ENCODE results near the gene KIF3A. TPM values are rescaled to one million over a fixed set of nuclear protein-coding genes. Genes with fewer than 3 reads are reported as not detected.

KIF3A gene
- total and polyA plus RNA-seq, 2 of the 8 experiments (the other 6 are each of a cell fraction or from before 2014, with no cell fraction given), result 3.1 to 13.1 TPM

- no peak for DNase-seq (ENCODE audit: low read depth in 1 of 2, low spot score in 2 of 2)
- Histone ChIP-seq H3K4me2 (ENCODE audit: insufficient read depth in 1 of 2, low read depth in 2 of 2, low read length in 2 of 2) (no peak overlapping the region), H2AK5ac (ENCODE audit: low read depth, low read length) (no peak overlapping the region), H3K56ac (replicated peaks; ENCODE audit: insufficient read length, low read depth, low read length) (no peak overlapping the region), H3K4me3 (ENCODE audit: extremely low read depth in 1 of 4, insufficient read depth in 2 of 4, low read depth in 3 of 4, low read length in 4 of 4) (no peak overlapping the region), H2BK15ac (ENCODE audit: low read length) (no peak overlapping the region), H2AFZ (ENCODE audit: low read length) (no peak overlapping the region), H2BK120ac (replicated peaks; ENCODE audit: low read depth, low read length) (no peak overlapping the region), H2BK5ac (ENCODE audit: low read depth, low read length) (no peak overlapping the region), H3K18ac (ENCODE audit: extremely low read depth, low read length) (no peak overlapping the region), H4K91ac (replicated peaks; ENCODE audit: insufficient read length, low read length) (no peak overlapping the region), H3K9ac (replicated peaks in 1 of 4; ENCODE audit: extremely low read depth in 1 of 4, low read depth in 3 of 4, low read length in 3 of 4) (no peak overlapping the region), H3K27me3 (replicated peaks in 1 of 4; ENCODE audit: control insufficient read depth in 3 of 4, extremely low read depth in 1 of 4, insufficient read depth in 3 of 4, low read length in 3 of 4) (no peaks in the 10 kb centered on the region), H3K36me3 (ENCODE audit: control insufficient read depth in 2 of 4, insufficient read depth in 4 of 4, low read length in 3 of 4) (peaks cover 0 to 3% (median 0%) of the 10 kb centered on the region in 4 experiments; a peak in 3 of 8 replicates), H3K23me2 (ENCODE audit: low read depth, low read length) (no peaks in the 10 kb centered on the region), H3K4ac (replicated peaks; ENCODE audit: insufficient read length, low read depth, low read length) (no peak overlapping the region), H3K79me2 (ENCODE audit: control insufficient read depth in 1 of 2, insufficient read depth in 2 of 2, low read length in 2 of 2) (no peaks in the 10 kb centered on the region), H3K9me3 (ENCODE audit: insufficient read depth in 2 of 2, low read depth in 1 of 2, low read length in 1 of 2) (no peaks in the 10 kb centered on the region), H4K8ac (ENCODE audit: extremely low read depth, insufficient read depth, low read length) (no peak overlapping the region), H2BK12ac (ENCODE audit: low read depth, low read length) (no peak overlapping the region), H2BK20ac (ENCODE audit: low read length) (no peak overlapping the region), H4K20me1 (replicated peaks in 1 of 2; ENCODE audit: control insufficient read depth in 1 of 2, insufficient read depth in 2 of 2, low read length in 2 of 2) (peaks cover 0 to 10% of the 10 kb centered on the region in 2 experiments), H3K79me1 (ENCODE audit: low read depth, low read length) (peaks cover 2% of the 10 kb centered on the region; the same call in 1 of the 2 replicates), H3K27ac (ENCODE audit: low read depth, low read length) (no peak overlapping the region), H3K23ac (ENCODE audit: insufficient read length) (no peak overlapping the region), H4K5ac (ENCODE audit: insufficient read length, low read depth, low read length) (no peak overlapping the region), H3K4me1 (replicated peaks in 1 of 4; ENCODE audit: control insufficient read depth in 3 of 4, insufficient read depth in 4 of 4, low read length in 3 of 4) (no peaks in the 10 kb centered on the region), H3K14ac (ENCODE audit: insufficient read length) (no peak overlapping the region)
- CTCF ChIA-PET (ENCODE audit: partially characterized antibody), result interaction anchor here (0.9 to 8.0 kb wide), 6 partner anchors 8 to 66 kb away, joined by 3 to 60 read pairs (median 6); partner anchors contain the start of genes CCNI2 and SEPTIN8
- no peak for FAIRE-seq
- POLR2A ChIA-PET (ENCODE audit: partially characterized antibody), result interaction anchor here (0.8 to 1.2 kb wide), 2 partner anchors 8 to 26 kb away, joined by 3 read pairs; no protein-coding TSS in a partner anchor
- WGBS, 2 experiments (ENCODE audit: extremely low coverage in 1 of 2, insufficient coverage in 1 of 2, insufficient read length in 1 of 2, insufficient replicate concordance in 2 of 2, low coverage in 1 of 2, low lambda C conversion rate in 2 of 2, missing lambda C conversion rate in 1 of 2), result 91% methylated on average over 17 of the region's 17 CpGs; no CpG with 5 or more reads in 1 of the 2 experiments
- TF ChIP-seq EZH2 (IDR thresholded peaks at IDR 0.05; ENCODE audit: low read depth, low read length, severe bottlenecking) (no peak), KDM4A (IDR thresholded peaks at IDR 0.05; ENCODE audit: low read depth, low read length, severe bottlenecking) (no peak), EGR1 (IDR thresholded peaks at IDR 0.05; ENCODE audit: borderline replicate concordance, low read depth, low read length) (no peak), TAF7 (optimal IDR thresholded peaks at IDR 0.05; ENCODE audit: borderline replicate concordance, low read depth, low read length) (no peak), TAF1 (IDR thresholded peaks at IDR 0.05; ENCODE audit: low read depth, low read length) (no peak), KDM1A (IDR thresholded peaks at IDR 0.05; ENCODE audit: borderline replicate concordance, low read length) (no peak), GABPA (IDR thresholded peaks at IDR 0.05; ENCODE audit: borderline replicate concordance, insufficient read depth, low read length) (no peak), SP1 (IDR thresholded peaks at IDR 0.05; ENCODE audit: low read depth, low read length) (no peak), SUZ12 (IDR thresholded peaks at IDR 0.05; ENCODE audit: low read length) (no peak)
- TF ChIP-seq, protein P1, sequence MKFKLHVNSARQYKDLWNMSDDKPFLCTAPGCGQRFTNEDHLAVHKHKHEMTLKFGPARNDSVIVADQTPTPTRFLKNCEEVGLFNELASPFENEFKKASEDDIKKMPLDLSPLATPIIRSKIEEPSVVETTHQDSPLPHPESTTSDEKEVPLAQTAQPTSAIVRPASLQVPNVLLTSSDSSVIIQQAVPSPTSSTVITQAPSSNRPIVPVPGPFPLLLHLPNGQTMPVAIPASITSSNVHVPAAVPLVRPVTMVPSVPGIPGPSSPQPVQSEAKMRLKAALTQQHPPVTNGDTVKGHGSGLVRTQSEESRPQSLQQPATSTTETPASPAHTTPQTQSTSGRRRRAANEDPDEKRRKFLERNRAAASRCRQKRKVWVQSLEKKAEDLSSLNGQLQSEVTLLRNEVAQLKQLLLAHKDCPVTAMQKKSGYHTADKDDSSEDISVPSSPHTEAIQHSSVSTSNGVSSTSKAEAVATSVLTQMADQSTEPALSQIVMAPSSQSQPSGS (IDR thresholded peaks at IDR 0.05; ENCODE audit: low read length), result no peak
Measured at GRCh38 chr5:132763181-132764036, 26.1 kb upstream of the KIF3A start.
